HG03432 (cell line): ENCODE measurements around the gene DIPK1C.

ENCODE experiments used
- ATAC-seq: cut with Tn5 transposase; IDR thresholded peaks from one replicate; pipeline ENCODE4 v1.9.1; 2021; ENCODE audit warnings: mild to moderate bottlenecking, moderate library complexity; ENCODE audit not compliant: unreplicated experiment

Gene DIPK1C

DNA sequence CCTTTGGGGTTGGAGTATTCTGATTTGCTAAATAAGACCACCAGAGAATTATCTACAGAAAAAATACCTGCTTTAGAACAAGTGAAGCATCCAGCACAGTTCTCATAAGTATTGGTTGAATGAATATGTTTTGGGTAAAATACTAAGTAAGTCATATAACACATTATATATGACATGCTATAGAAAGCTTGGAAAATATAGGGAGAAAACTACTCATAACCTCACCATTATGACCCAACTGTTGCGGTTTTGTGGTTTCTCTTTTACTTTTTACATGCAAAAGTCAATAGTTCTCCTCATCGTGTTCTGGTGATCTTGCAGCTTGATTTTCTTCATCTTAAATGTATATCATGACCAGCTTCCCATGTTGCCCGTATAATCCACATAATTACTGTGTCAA, 66.2 kb downstream of the DIPK1C start:
- no peak for ATAC-seq

DNA sequence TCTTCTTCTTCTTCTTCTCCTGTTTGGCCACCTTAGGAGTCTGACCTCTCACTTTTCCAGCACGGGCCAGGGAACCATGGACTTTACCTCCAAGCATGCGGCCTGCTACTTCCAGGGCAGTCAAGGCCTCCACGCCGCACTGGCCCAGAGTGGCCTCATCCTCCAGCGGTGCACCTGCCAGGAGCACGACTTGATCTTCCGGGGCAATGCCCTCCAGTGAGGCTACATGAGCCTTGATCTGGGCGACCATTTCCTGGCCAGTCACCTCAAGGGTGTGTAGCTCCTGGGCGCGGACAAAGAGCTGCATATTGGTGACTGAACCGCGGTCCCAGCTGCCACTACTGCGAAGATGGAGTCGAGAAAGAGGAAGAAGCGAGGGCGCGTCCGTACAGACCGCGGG, 67.1 kb downstream of the DIPK1C start:
- no peak for ATAC-seq

DNA sequence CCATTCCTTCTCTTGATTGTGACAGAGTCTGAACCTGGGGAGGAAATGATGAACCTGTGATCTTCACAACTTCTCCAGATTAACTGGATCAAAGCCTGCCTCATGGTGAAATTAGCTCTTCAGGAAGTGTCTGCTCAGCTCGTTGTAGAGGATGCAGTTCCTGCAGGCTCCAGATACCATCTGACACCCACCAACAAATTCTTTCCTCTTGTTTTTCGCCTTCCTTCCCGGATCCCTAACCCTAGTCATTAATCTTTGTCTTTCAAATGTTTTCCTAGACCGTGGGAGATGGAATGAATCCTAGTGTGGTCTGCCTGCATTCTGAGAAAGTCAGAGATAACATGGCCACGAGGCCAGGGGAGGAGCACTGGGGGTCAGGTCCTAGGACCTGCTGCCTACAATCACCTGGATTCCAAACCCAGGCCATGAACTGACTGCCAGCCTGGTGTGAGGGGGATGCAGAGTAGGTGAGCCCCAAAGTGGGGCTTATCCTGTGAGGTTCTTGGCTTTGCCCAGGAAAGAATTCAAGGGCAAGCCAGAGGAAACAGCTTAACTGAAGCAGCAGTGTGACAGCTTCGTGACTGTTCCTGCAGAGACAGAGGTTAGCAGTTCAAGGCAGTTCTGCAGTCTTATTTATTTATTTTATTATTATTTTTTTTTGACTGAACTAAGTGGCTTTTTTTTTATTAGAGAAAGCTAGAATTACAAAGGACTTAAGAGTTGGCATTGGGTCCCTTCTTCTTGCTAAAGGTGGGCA, 67.8 kb downstream of the DIPK1C start:
- ATAC-seq, result no peak

DNA sequence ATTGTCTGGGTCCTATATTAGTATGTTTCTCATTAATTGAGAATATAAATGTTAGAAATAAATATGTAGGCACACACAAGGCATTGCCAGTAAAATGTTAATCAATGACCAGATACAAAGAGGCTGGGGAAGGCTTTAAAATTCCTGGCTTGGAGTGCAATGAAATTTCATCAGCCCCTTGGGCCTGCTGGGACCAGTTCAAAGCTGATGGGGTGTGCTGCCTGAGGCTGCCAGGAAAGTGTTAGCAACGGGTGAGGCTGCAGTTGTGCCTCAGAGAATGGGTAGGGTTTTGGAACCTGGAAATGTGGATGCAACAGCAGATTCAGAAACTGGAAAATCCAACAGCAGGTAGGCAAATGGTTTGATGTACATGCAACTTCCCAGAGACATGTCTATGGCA, 68.9 kb downstream of the DIPK1C start:
- no peak for ATAC-seq

DNA sequence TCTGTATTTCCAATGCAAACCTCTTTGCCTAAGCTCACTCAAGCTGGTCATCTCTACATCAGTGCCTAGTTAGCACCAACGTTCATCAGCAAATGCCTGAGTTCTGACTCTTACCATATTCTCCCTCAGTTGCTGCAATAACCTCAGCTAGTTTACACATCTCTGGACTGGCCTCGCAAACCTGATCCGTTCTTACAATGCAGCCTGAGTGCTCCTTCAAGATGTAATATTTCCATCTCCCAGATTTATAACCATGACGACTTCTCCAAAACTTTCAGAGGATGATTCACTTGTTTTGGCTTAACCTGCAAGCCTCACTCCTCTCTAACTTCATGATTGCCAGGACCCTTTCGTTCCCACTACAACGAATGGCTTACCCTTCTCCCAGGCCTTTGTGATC, 69.7 kb downstream of the DIPK1C start:
- no peak for ATAC-seq
